Non-pigmented ciliary epithelial cell (primary cell): Measurements from ENCODE around the gene KRT81.
A peak's percentile ranks its signal among the peaks of the same experiment; 100 is the strongest.

ENCODE experiments used
- DNase-seq: peaks from one replicate; pipeline ENCODE4 v3.0.0-alpha.2; 2010; ENCODE audit warnings: low read depth

Gene KRT81

DNA sequence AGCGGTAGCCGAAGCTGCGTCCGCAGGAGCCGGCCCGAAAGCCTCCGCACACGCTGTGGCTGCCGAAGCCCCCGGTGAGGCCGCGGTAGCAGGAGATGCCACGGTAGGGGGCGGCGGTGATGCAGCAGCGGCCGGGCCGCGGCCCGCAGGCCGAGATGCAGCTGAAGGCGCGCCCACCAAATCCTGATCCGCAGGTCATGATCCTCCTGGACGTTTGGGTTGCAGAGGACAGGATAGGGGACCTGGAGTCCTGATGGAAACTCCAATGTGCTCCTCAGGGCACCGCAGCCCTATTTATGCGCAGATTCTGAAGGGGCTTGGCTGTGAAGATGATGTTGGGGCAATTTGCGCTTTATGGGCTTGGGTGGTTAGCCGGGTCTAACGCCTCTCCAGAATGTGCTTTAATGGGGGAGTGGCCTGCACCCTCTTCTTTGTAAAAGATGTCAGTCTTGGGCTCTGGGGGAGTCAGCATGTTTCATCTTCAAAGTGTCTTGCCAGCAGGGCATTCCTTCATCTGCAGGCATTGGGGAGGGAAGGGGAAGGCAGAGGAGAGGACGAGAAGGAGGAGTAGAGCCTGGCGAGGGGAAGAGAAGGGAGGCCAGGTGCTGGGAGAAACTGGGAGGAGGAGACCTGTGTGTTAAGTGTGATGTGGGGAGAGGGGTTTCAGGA, at the start of gene KRT81:
Gene KRT81 (minus strand): TSS at position 268 of the 669 bp plus-strand sequence. CDS start 69 bp downstream, at position 199.
- no peak for DNase-seq

DNA sequence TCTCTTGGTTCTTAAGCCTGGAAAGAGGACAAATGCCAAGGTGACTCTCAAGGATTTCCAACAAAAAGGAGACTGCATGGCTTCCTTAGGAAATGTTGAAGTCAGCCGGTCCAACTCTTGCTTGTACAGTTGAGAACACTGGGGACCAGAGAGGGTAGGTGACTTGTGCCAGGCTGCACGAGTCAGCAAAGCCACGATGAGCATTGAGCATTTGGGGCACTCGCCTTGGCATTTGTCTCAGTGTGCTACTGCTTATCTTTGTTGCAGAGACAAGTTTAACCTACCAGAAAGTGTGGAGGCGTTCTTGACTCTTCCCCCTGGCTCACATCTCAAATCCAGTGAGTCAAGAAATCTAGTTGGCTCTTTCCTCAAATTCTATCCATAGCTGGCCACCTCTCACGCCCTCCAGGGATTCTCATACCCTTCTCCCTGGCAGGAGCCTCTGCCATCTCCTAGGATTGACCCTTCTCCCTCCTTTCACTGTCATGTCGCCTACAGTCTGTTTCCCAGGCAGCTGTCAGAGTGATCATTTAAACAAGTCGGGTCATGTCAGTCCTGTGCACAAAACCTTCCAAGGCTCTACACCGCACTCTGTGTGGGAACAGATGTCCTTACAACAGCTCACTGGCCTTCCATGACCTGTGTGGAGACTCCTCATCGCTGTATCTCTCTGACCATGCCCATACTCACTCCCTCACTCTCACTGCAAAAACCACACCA, 47.1 kb upstream of the KRT81 start:
- DNase-seq: no peak

DNA sequence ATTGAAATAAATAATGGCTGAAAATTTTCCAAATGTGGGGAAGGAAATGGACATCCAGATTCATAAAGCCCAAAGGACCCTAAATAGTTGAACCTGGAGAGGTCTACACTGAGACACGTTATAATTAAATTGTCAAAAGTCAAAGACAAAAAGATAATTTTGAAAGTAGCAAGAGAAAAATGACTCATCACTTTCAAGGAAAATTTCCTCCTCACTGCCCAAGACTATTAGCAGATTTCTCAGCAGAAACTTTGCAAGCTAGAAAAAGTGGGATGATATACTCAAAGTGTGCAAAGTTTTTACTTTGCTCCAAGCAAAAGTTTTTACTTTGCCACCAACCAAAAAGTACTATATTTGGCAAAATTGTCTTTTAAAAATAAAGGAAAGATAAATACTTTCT, 45.7 kb upstream of the KRT81 start:
- no peak for DNase-seq

DNA sequence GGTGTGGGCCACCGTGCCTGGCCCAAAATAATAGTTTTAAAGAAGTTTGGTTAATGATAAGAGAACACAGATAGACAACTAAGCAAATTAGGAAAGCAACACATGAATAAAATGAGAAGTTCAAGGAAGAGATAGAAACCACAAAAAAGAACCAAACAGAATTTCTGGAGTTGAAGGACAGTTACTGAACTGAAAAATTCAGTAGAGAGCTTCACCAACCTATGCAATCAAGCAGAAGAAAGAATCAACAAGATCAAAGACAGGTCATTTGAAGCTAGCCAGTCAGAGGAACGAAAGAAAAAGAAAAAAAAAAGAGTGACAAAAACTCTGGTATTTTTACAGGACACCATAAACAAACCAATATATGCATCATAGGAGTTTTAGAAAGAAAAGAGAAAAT, 45.3 kb upstream of the KRT81 start:
- no peak for DNase-seq

DNA sequence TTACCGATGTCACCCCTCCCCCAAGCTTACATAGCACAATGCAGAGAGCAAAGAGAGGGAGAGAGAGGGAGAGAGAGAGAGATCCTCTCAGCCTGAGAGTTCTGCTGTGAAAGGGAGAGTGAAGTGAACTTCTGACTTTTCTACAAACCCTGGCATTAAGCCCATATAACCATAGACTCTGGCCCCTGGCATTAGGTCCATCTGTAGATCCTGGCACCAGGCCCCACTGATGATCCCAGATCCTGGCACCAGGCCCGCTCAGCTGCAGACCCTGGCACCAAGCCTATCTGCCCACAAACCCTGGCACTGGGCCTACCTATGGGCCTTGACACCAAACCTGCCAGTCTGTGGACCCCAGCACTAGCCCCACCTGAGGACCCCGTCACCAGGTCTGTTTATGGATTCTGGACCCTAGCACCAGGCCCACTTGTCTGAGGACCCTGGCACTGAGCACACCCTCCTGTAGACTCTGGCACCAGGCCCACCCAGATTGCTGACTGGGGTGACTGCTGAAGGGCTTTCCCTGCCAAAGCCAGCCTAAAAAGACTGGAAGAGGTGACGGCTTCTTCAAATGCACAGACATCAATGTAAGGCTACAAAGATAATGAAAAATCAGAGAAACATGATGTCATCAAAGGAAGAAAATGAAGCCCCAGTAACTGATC, 44.4 kb upstream of the KRT81 start:
- no peak for DNase-seq

DNA sequence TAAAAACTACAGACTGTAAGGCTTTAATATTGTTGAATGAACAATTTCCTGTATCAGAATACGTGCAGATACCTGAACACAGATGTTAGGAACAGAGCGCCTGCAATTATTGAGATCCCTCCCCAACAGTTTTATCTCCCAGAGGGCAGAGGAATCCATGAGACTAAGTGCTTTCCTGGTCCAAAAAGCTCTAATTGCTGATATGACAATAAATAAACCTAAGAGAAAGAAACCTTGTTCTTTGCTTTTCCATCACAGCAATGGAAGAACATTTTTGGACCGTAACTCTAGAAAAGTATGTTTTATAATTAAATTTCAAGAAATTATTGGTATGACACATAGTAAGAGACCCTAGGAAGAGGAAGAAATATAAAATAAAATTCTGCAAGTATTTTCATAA, 42.9 kb upstream of the KRT81 start:
- DNase-seq: no peak

DNA sequence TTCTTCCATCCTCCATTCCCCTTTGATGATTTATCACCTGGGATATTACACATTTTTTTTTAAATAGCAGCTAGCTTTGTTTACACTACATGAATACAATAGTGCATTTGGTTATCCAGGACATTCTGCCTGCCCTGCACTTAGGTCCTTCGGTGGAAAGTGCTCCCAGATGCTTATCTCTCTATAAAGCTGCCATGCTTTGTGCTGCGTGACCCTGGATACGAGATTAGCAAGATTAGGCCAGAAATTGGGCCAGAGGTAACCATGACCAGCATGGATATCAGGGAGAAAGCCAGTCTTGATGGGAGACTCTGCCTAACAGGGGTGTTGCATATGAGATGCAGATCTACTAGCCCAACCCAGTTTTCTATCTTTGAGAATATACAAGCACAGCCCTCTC, 42.0 kb upstream of the KRT81 start:
- DNase-seq: no peak

DNA sequence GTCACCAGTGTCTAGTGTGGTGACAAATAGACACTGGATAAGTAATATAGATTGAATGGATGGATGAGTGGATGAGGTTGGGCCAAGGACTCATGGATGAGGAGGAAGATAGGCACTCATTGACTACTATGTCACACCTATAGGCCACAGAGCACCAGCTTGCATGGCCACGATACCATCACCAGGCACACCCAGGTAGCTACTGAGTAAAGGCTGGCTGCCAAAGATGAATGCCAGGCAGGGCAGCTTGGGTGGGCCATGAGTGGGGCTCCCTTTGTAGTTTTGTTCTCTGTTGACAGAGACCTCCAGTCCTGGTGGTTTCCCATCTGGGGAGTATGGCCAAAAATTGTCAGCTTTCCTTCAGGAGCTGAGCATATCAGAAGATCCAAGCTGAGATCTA, 41.0 kb upstream of the KRT81 start:
- DNase-seq: no peak

DNA sequence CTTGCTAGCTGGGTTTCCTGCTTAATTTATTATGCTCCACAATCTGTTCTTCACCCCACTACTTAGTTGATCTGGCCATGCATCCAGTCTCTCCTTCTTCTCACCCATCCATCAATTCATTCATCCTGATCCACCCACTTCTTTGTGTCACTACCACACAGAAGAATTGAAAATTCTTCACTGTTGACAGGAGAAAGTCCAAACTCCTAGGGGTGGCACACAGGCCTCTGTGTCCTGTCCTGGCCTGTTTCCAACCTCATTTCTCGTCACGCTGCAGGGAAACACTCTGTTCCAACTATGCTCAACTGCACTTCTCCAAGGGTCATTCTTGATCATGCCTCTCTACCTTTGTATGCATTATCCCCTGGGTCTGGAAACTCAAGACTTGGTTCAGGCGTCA, 40.5 kb upstream of the KRT81 start:
- DNase-seq: no peak

DNA sequence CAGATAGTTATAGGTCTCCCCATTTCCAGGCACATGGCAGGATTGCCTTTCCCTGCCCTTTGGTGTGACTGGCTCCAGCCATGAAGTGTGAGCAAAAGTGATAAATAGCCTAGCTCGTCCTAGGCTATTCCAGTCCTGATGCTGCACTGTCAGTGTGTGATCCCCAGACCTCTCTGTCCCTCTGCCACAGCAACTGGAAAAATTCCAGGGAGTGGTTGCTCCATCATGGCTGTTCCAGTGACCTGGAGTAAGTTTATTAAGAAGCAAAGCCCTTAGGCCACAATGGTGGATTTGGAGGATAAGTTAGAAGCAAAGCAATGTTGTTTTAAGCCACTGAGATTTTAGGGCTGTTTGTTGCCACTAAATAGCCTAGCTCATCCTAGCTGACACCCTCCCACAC, 39.7 kb upstream of the KRT81 start:
- no peak for DNase-seq

DNA sequence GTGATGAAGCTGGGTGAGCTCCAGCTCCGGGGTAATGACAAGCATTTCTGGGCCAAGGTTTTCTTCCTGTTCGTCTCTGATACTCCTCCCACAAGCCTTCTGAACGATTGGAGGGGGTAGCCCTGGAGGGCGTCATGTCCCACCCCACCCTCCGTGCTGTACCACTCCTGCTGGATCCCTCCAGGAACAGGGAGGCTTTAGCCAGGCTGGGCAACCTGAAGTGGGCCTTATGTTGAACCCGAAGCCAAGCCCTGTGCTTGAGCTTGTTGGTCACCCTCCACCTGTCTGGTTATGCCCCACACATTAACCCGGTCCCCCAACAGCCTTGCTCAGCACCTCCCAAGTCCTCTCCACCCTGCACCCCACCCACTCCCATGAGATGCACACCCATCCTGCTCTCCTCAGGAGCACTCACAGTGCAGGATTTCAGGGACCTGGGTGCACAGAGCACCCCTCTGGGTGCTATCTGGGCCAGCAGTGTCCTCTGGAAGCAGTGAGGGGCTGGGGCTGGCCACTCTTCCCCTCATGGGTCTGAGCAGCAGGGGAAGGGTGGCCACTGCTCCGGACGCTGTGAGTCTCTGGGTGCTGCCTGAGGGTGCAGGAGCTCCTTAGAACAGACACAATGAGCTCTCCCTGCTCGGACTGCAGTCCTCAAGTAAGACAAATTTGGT, 36.6 kb upstream of the KRT81 start:
- no peak for DNase-seq

DNA sequence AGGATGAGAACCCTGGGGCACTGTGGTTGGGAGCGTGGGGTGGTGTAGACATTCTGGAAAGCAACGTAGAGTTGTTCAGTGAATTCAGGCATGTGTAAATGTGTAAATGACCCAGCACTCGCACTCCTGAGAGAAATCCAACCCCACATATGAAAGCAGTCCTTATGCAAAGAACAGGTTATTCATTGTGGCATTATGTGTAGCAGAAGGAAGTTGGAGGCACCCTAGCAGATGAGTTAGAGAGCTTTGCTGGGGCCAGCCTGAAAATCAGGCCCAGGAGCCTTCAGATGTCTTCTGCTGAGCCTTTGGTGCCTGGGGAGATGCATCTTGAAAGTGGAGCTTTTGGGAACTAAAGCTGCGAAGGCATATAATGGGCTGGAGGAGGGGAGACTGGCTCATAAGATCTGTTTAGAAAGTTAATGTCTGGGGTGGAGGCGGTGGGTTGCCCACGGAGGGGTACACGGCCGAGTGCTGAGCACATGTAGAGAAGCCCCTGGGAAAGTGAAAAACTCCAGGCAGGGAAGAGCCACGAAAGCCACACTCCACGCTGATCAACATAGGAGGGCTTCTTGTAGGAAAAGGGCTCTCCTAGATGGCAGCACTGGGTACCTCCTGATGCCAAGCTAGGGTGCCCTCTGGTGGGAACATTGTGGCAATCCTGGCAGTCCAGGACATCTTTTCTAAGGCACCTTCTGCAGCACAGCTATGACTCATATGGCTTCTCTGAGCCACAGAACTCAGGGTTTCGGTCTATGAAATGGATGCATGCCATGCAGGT, 35.9 kb upstream of the KRT81 start:
- peak; percentile 71 for DNase-seq

DNA sequence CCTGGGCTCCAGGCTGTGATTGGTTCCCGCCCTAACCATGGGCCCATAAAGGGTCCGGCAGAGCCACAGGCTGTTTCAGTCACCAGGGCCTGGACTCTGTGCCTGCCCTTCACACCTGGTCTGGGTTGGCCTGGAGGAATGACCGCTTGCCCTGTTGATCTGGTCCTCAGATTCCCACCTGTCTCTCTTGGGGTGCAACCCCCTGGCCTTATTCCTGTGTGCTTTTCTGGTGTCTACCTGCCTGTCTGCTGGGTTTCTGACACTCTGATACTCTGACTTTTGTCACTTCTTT, 32.8 kb upstream of the KRT81 start:
- DNase-seq: no peak

DNA sequence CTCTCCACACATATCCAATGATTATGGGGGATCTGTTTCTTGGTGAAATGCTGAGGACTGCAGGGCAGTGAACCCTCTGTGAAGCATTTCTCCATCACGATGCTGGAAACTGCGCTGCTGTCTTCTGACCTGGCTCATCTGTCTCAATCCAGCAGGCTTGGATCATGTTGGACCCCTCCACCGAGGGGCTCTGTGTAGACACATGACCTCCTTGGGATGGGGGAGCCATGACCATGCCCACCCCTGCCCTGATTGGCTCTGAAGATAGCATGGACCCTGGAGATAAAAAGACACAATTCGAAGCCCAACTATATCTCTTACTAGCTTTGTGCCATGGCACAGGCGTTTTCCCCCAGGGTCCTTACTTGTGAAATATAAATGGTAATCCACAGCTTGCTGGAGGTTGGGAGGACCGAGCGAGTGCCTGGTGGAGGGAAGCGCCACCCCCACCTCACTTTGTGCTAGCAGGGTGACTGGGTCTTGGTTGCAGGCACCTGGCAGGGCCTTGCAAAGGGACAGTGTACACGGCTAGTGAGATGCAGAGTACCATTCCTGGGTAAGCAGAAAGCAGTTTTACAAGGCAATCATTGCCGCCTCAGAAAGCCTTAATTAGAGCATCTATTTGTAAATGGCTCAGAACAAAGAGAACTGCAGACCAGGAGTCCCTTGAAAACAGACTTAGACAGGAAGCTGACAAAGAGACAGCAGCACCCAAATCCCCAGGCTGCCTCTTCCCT, 32.2 kb upstream of the KRT81 start:
- DNase-seq: no peak

DNA sequence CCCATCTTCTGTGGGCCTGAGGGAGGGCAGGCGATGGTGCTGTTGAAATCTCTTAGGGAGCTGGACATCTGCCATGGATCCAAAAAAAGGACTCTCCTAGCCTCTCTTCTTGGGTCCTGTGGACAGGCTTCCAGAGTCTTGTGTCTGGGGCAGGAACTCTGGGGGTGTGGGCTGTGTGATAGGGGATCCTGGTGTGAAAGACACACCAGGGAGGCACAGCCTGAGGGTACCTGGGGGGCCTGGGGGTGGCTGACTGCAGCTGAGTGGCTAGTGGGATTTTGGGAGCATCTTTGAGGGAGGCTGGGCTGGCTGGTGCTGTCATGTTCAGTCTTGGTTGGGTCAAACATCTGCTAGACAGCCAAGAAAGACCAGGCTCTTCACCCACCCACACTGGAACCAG, 31.7 kb upstream of the KRT81 start:
- no peak for DNase-seq

DNA sequence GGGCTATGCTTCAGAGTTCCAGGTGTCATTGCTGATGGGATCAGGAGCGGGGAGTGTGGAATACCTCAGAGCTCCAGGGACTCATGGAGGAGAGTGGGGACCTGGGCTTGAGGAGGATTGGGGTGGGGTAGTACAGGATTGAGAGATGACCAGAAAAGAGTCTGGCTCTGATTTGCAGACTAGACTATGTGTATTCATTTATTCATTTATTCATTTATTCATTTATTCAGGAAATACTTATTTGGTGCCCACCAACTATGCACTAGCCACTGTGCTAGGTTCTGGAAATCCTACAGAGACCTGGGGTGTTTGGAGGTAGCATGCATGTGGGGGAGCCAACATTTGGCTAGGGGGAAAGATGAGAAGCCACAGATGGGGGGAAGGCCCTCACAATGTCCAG, 30.7 kb upstream of the KRT81 start:
- no peak for DNase-seq

DNA sequence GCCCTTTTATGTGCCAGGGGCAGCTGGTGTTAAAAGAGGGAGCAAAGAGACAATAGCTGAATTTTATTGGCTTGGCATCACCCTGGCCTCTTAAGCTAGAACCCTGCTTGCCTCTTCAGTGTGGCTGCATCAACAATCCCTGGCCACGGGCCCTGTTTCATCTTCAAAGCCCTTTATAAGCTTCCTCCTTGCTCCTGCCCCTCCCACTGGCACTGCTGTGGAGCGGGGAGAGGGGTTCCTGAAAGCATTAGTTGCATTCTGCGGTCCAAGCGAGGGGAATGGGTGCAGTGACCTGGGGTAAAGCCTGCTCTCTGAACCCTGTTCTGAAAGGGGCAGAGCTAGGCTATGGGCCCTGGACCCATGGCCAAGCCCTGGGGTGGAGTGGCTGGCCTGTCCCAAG, 30.1 kb upstream of the KRT81 start:
- no peak for DNase-seq

DNA sequence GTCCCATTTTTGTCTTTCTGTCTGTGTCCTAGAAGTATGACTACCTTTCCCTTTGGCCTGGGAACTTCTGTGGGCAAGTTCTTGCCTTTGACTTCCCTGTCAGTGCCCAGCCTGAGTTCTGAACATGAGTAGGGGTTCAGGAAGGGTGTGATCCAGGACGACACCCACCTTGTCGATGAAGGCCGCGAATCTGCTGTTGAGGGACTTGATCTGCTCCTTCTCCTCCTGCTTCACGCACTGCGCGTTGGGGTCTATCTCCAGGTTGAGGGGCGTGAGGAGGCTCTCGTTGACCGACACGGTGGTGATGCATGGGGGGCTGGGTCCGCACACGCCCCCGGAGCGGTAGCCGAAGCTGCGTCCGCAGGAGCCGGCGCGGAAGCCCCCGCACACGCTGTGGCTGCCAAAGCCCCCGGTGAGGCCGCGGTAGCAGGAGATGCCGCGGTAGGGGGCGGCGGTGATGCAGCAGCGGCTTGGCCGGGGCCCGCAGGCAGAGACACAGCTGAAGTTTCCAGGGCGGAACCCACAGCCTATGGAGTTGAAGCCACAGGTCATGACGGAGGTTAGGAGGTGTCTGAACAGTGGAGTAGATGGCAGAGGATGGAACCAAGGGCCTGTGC, 29.6 kb upstream of the KRT81 start, which contains the start of gene KRT83:
Gene KRT83 (minus strand): TSS at position 615 of the 617 bp plus-strand sequence. CDS start 63 bp downstream, at position 552.
- no peak for DNase-seq

DNA sequence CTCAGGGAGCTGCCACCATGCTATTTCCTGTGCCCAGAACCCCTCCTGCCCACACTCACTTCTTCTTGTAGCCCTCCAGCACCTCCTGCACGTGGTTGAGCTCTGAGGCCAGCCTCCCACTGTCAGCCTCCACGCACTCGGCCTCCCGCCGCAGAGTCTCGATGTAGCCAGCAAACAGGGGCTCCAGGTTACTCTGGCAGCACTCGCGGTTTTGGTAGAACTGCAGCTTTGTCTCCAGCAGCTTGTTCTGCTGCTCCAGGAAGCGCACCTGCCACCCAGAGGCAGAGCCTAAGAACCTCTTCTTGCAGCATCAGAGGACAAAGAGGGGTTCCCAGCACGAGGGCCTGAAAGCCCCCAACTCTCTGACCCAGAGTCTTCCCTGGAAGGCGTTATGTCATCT, 27.8 kb upstream of the KRT81 start:
- no peak for DNase-seq

DNA sequence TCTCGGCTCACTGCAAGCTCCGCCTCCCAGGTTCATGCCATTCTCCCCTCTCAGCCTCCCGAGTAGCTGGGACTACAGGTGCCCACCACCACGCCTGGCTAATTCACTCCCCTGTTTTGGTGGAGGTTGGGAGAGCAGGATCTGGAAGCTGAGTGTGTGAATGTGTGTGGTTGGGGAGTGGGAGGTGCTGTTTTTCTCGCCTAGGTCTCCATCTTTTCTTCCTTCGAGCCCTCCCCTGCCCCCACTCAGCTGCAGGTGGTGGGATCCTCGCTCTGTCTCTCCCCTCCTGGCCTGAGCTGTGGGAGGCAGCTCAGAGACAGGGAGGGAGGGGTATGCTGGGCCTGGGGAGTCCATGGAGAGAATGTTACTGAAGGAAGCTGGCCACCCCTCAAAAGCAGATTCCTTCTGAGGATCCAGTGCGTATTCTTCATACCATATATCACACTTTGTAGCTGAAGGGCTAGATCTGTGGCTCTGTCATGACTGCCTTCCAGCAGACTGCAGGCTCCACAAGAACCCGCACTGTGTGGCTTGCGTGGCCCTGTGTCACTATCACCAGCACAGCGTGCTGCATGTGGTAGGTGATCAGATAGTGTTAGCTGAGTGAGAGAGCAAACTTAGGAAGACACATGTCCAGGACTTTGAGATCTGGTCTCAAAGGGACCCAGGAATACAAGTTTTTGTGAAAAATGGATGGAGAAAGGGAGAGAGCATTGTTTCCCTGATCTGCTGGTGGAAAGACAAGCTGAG, 27.1 kb upstream of the KRT81 start:
- DNase-seq: no peak
